ENCODE results near the gene CAMK2G. TPM values are rescaled to one million over a fixed set of nuclear protein-coding genes. Genes with fewer than 3 reads are reported as not detected.

The CAMK2G gene
- total and polyA plus RNA-seq, 2 experiments from 2014 or later = 30.6 to 34.1 TPM

DNA sequence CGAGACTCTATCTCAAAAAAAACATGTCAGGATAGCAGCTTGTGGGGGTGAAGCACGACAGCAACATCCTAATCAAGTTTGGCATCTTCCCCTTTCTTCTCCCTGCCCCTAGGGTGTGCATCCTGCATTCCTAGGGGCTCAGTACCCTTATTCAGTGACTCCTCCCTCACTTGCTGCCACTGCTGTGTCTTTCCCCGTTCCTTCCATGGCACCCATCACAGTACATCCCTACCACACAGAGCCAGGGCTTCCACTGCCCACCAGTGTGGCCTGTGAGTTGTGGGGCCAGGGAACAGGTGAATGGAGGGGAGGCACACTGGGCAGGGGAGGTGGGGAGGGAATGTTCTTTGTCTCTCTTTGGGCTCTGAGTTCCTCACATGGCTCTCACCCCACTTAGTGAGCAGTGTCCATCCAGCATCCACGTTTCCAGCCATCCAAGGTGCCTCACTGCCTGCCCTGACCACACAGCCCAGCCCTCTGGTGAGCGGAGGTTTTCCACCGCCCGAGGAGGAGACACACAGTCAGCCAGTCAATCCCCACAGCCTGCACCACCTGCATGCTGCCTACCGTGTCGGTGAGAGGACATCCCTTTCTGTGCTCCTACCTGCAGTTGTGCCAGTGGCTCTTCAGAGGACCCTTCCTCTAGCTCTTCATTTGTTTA, 74.3 kb downstream of the CAMK2G start:
- no peaks in the 10 kb centered on the region for H3K79me2 ChIP-seq (replicated peaks; ENCODE audit: insufficient read depth)
- Mint-ChIP-seq H3K27me3 (ENCODE audit: insufficient read depth, low read depth, poor library complexity) (peaks cover 6% of the 10 kb centered on the region), H3K4me3 (no peak overlapping the region), H3K36me3 (ENCODE audit: low read depth) (peaks cover 46% of the 10 kb centered on the region), H3K9me3 (no peaks in the 10 kb centered on the region), H3K27ac (no peak overlapping the region), H3K4me1 (no peaks in the 10 kb centered on the region; the same call in 2 of the 3 replicates)
- ATAC-seq (no peak), DNase-seq (ENCODE audit: low spot score) (no peak)
- H3K4me2 ChIP-seq = no peak overlapping the region
- no peak for TF ChIP-seq NANOG (IDR thresholded peaks at IDR 0.05; ENCODE audit: borderline replicate concordance)
- TF ChIP-seq ZNF114 (CRISPR knock-in tag; IDR thresholded peaks at IDR 0.05) = no peak
- TF ChIP-seq ZNF331 (CRISPR knock-in tag; IDR thresholded peaks at IDR 0.05; ENCODE audit: low read depth) = no peak
- no peak for TF ChIP-seq CREB1 (CRISPR knock-in tag; IDR thresholded peaks at IDR 0.05; ENCODE audit: low read depth)
- TF ChIP-seq, protein P1, sequence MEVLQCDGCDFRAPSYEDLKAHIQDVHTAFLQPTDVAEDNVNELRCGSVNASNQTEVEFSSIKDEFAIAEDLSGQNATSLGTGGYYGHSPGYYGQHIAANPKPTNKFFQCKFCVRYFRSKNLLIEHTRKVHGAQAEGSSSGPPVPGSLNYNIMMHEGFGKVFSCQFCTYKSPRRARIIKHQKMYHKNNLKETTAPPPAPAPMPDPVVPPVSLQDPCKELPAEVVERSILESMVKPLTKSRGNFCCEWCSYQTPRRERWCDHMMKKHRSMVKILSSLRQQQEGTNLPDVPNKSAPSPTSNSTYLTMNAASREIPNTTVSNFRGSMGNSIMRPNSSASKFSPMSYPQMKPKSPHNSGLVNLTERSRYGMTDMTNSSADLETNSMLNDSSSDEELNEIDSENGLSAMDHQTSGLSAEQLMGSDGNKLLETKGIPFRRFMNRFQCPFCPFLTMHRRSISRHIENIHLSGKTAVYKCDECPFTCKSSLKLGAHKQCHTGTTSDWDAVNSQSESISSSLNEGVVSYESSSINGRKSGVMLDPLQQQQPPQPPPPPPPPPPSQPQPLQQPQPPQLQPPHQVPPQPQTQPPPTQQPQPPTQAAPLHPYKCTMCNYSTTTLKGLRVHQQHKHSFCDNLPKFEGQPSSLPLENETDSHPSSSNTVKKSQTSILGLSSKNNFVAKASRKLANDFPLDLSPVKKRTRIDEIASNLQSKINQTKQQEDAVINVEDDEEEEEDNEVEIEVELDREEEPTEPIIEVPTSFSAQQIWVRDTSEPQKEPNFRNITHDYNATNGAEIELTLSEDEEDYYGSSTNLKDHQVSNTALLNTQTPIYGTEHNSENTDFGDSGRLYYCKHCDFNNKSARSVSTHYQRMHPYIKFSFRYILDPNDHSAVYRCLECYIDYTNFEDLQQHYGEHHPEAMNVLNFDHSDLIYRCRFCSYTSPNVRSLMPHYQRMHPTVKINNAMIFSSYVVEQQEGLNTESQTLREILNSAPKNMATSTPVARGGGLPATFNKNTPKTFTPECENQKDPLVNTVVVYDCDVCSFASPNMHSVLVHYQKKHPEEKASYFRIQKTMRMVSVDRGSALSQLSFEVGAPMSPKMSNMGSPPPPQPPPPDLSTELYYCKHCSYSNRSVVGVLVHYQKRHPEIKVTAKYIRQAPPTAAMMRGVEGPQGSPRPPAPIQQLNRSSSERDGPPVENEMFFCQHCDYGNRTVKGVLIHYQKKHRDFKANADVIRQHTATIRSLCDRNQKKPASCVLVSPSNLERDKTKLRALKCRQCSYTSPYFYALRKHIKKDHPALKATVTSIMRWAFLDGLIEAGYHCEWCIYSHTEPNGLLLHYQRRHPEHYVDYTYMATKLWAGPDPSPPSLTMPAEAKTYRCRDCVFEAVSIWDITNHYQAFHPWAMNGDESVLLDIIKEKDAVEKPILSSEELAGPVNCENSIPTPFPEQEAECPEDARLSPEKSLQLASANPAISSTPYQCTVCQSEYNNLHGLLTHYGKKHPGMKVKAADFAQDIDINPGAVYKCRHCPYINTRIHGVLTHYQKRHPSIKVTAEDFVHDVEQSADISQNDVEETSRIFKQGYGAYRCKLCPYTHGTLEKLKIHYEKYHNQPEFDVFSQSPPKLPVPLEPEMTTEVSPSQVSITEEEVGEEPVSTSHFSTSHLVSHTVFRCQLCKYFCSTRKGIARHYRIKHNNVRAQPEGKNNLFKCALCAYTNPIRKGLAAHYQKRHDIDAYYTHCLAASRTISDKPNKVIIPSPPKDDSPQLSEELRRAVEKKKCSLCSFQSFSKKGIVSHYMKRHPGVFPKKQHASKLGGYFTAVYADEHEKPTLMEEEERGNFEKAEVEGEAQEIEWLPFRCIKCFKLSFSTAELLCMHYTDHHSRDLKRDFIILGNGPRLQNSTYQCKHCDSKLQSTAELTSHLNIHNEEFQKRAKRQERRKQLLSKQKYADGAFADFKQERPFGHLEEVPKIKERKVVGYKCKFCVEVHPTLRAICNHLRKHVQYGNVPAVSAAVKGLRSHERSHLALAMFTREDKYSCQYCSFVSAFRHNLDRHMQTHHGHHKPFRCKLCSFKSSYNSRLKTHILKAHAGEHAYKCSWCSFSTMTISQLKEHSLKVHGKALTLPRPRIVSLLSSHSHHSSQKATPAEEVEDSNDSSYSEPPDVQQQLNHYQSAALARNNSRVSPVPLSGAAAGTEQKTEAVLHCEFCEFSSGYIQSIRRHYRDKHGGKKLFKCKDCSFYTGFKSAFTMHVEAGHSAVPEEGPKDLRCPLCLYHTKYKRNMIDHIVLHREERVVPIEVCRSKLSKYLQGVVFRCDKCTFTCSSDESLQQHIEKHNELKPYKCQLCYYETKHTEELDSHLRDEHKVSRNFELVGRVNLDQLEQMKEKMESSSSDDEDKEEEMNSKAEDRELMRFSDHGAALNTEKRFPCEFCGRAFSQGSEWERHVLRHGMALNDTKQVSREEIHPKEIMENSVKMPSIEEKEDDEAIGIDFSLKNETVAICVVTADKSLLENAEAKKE (CRISPR knock-in tag; IDR thresholded peaks at IDR 0.05) = no peak
- TF ChIP-seq EZH2phosphoT487 (IDR thresholded peaks at IDR 0.05; ENCODE audit: unreplicated experiment) = no peak
- TF ChIP-seq EZH2 (IDR thresholded peaks at IDR 0.05; ENCODE audit: low read depth, unreplicated experiment) = no peak
- no peak for TF ChIP-seq POLR2AphosphoS5 (IDR thresholded peaks at IDR 0.05; ENCODE audit: low read depth)
- H2AFZ ChIP-seq = no peak overlapping the region
- no peaks in the 10 kb centered on the region for H3K36me3 ChIP-seq (ENCODE audit: insufficient read depth)
- H3F3A ChIP-seq (replicated peaks; ENCODE audit: low read depth) = no peaks in the 10 kb centered on the region
- no peaks in the 10 kb centered on the region for H3K4me1 ChIP-seq (ENCODE audit: insufficient read depth)
- H3K4me3 ChIP-seq = no peak overlapping the region
- H3K27me3 ChIP-seq (ENCODE audit: insufficient read depth) = no peaks in the 10 kb centered on the region
- no peak overlapping the region for H3K27ac ChIP-seq (ENCODE audit: low read depth)
- no peaks in the 10 kb centered on the region; the same call in 1 of the 2 replicates for H4K20me1 ChIP-seq (replicated peaks; ENCODE audit: insufficient read depth)
- no peaks in the 10 kb centered on the region for H3K9me2 ChIP-seq (ENCODE audit: insufficient read depth)

Measured in GM23338 (cell line).